HG03045 (cell line): ENCODE data around the gene CERKL.
"Not testable (repeated sequence)": the region's sequence is repeated elsewhere in the genome, so short reads cannot be mapped to it uniquely, and the experiment has no call there.

Source experiments
- ATAC-seq: cut with Tn5 transposase; IDR thresholded peaks from one replicate; pipeline ENCODE4 v1.9.1; 2021; ENCODE audit warnings: mild to moderate bottlenecking, moderate library complexity; ENCODE audit not compliant: unreplicated experiment

The CERKL gene

GRCh38 chr2:181656450-181657291 lies at the start of gene CERKL:
CERKL (minus strand) TSS chr2:181657105; CDS start chr2:181657006, 99 bp downstream.
- peak; percentile 93 for ATAC-seq

- ATAC-seq: not testable (repeated sequence)
Observed at GRCh38 chr2:181702519-181702918, 45.6 kb upstream of the CERKL start.

DNA sequence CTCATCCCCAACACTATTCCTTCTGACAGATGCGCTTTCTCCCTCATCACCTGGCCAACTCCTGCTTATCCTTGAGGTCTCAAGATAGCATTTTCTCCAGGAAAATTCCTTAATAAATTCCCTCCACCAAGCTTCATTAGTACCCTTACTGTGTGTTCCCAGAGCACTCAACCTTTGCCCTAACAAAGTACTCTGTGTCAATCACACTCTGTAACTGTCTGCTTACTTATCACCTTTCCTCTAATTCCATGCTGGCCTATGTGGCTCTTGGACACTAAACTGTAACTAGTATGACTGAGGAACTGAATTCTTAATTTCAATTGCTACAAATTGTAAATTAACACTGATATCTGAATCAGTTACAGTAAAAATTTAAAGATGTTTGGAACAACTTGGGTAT lies 41.3 kb upstream of the CERKL start:
- ATAC-seq: no peak

- no peak for ATAC-seq
Observed at GRCh38 chr2:181697571-181697970, 40.7 kb upstream of the CERKL start.

GRCh38 chr2:181697126-181697525 lies 40.2 kb upstream of the CERKL start:
- no peak for ATAC-seq

GRCh38 chr2:181694271-181694670 lies 37.4 kb upstream of the CERKL start:
- ATAC-seq: no peak

- ATAC-seq: no peak
Observed at GRCh38 chr2:181690860-181691259, 34.0 kb upstream of the CERKL start.

GRCh38 chr2:181686576-181687185 lies 29.8 kb upstream of the CERKL start:
- ATAC-seq: no peak

DNA sequence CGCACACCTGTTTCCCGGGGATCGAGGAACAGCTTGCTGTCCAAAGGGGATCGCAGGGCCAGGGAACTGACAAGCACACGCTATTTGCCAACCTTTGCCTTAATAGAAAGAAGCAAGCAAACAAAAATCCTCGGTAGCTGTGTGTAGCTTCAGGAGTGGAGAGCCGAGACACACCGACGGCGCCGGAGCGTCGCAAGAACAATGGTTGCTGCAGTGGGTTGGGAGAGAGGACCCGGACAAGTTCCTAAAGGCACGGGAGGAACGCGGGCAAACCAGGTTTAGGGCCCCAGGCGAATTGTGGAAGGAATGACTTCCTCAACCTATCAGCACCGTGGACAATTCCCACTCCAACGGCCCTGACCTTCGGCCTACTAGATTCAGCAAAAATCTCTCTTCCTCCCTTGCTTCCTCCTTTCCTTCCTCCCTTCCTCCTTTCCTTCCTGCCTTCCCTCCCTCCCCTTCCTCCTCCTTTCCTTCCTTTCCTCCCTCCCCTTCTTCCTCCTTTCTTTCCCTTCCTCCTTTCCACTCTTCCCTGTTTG lies 28.3 kb upstream of the CERKL start:
- ATAC-seq: no peak

DNA sequence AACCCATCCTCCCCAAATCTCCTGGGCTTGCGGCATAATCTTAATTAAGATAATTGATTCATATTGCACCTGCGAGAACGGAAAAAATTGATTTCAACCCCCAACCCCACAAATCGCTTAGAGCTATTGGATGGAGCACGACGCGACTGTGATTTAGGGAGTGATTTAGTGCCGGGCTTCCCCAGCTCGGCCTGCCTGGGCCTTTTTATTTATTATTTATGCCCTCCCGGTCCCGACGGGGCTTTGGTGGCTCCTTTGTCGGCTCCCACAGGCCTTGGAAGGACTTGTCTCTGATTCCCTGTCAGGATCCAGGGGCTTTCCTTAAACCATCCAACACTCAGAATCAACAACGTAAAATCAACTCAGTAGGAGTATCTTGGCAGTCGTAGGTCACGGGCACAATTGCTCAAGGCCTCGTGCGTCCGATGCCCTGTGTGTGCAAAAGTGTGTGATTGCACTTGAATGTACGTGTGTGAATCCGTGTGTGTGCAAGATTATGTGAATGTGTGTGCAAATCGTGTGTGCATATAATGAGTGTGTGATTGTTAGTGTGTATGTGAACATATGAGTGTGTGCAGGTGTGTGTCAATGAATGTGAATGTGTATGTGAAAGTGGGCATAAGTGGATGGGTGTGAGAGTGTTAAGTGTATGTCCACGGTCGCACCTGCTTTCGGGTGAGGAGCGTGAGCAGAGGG lies 27.7 kb upstream of the CERKL start:
- ATAC-seq: no peak

DNA sequence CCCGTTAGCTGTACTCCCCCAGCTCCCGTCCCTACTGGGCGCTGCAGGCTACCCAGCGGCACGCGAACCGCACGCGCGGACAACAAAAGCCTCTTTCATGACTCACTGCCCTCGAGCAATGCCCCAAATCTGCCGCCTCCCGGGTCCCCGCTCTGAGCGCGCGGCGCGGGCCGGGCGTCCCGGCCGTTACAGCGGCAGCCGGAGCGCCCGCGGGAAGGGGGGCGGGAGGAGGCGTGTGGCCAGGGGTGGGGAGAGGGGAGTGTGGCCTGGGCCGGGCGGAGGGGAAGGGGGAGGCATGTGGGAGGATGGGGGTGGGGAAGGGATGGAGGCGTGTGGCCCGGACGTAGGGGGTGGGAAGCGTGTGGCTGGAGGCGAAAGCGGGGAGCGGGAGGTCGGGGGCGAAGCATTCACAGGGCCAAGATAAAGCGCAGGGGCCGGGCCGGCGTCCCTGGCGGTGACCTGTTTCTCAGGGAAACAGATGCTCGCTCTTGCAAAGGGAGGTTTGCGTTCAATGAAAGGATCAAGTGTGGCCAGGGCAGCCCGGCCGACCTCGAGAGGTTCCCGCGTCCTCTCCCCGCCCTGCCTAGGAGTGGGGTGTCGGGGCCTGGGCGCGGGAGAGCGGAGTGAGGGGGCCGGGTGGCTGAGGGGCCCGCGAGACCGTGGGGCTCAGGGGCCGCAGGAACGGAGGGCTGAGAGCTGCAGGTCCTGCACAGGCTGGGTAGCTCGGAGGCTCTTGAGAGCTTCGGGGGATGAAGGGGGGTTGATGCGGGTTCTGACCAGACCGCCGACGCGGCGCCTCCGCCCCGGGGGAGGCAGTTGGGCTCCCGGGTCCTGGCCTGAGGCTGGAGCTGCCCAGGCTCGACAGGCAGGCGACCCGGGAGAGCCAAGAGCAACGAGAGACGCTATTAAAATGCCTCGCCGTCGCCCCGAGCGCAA lies 26.9 kb upstream of the CERKL start:
- ATAC-seq: no peak

DNA sequence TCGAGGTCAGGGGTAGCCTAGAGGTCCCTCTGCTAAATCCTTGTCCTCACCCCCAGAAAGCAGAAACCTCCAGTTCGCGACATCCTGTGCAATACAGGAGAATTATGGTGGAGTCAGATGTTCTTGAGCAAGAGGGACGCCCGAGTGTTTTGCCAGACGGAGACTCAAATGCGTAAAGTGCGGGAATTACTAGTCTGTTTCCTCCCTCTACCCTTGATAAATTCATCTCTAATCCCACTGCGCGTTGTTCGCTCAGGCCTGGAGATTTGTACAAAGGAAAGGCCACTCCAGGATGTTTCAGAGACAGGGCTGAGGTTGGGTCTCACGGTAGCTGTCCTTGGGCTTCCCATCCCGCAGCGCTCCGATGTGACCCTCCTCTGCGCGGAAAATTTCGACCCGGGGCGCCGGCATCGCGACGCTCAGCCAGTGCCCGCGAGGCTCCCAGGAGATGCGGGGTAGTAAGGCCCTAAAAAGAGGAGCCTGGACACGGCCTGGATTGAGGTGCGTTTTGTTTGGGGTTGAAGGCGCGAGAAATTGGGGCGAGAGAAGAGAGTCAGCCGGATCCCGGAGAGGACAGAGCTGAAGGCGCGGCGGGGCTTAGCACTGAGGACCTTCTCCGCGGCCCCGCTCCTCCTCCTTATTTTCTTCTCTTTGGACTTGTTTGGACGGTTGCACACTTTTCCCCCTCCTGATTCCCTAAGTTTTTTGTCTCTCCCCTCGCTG lies 26.1 kb upstream of the CERKL start:
- ATAC-seq: no peak

DNA sequence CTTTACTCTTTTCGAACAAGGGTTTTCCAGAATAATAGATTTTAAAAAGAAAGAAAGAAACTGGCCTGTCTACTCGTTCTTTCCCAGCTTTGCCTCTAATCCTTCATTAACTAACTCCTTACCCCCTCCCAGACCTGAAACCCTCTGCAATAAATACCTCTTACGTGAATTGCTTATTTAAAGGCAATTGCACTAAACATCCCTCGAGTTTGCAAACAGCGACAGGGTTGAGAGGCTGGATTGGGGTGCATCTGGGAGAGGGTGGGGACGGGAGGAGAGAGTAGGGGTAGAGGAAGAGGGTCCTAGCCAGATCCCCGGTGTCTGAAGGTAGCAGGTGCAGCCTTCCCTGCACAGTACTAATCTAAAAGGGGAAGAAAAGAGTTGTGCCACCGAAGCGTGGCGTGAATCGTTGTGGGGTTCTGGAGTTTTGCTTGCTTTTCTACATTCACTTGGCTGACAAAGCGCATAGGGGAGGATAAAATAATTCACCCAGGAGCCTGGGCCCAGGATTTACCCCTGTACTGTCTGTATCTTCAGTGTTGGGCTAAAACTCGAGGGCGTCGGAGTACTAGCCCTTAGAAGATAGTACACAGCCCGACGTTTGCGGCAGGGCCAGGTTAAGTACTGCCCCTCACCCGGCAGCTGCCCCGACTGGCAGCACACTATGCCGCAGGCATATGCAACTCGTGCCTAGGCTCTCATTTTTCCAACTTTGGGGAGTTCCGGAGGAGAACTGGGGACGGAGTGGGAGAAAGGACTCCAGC lies 25.3 kb upstream of the CERKL start:
- ATAC-seq: no peak

- no peak for ATAC-seq
Observed at GRCh38 chr2:181680937-181681811, 24.3 kb upstream of the CERKL start.

DNA sequence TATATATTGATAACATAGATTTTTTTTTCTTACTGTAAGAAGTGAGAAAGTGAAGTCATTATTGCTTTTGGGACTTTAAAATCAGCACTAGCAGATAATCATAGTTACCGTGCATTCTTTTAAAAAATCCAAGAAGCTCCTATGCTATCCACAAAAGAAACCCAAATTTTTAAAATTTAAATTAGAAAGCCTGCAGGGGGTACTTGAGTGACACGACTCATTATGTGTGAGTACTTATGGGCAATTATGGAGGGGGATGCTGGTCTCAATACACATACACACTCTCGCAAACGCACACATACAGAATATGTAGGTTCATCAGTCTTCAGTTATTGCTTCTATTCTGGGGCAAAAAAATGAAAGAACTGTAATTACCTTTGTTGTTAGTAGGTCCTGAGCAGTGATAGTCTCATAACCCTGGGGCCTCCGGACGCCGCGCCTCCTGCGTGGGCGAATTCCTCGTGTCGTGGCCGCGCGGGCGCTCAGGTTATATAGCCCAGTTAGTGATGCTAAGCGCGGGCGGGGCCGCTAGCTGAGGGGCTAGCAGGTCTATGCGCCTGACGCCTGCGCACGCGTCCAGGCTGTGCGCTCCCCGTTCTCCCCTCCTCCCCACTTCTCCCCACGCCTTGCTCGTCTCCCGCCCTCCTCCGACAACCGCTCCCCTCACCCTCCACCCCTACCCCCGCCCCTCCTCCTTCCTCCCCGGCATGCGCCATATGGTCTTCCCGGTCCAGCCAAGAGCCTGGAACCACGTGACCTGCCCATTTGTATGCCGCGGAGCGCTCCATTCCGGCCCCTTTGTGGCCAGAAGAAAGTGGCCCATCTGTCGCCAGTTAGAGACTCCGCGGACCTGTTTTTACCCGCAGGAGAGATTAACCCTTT lies 23.4 kb upstream of the CERKL start, which contains the start of gene NEUROD1:
Gene NEUROD1, minus strand, starts transcription at position 463 of the 882 bp plus-strand sequence. CDS start 1,657 bp downstream, outside the sequence.
- no peak for ATAC-seq

DNA sequence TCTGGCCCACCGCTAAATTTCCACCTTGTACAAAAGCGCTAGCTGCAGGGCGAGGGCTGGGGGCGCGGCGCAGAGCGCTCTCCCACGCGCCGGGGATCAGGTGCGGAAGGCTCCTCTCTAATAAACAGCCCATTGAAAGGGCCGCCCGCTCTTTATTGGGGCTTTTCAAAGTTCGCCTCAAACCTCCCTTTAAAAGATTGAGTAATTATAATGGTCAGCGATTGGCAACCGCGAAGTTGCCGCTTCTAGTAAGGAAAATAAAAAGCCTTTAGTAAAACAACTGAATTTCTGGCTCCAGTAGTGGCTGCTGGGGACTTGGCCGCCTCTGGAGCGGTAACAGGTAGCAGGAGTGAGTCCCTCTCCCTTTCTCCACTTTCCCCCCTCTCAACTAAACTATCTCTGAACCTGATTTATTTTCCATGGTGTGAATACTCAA lies 22.7 kb upstream of the CERKL start:
- no peak for ATAC-seq
